Ishikawa (cell line): ENCODE results near the gene POC1B.

Experiments
- CEBPB ChIP-seq: IDR thresholded peaks from 2 replicates; pipeline ENCODE4 v1.6.1; 2012
- CREB1 ChIP-seq: IDR thresholded peaks from 2 replicates; pipeline ENCODE4 v1.6.1; 2012; ENCODE audit warnings: low read depth
- EGR1 ChIP-seq: IDR thresholded peaks from 2 replicates; pipeline ENCODE4 v1.6.1; 2012
- EP300 ChIP-seq: IDR thresholded peaks from 2 replicates; pipeline ENCODE4 v1.6.1; 2012; ENCODE audit warnings: borderline replicate concordance
- FOXM1 ChIP-seq: IDR thresholded peaks from 2 replicates; pipeline ENCODE4 v1.6.1; 2012; ENCODE audit warnings: low read depth, borderline replicate concordance
- MAX ChIP-seq: IDR thresholded peaks from 2 replicates; pipeline ENCODE4 v1.6.1; 2012
- NFIC ChIP-seq: IDR thresholded peaks from 2 replicates; pipeline ENCODE4 v1.6.1; 2012
- RAD21 ChIP-seq: IDR thresholded peaks from 2 replicates; pipeline ENCODE4 v1.6.1; 2012; ENCODE audit warnings: low read depth
- TAF1 ChIP-seq: IDR thresholded peaks from 2 replicates; pipeline ENCODE4 v1.6.1; 2012; ENCODE audit warnings: low read depth, mild to moderate bottlenecking
- TCF12 ChIP-seq: IDR thresholded peaks from 2 replicates; pipeline ENCODE4 v1.6.1; 2012; ENCODE audit warnings: low read depth
- TEAD4 ChIP-seq: IDR thresholded peaks from 2 replicates; pipeline ENCODE4 v1.6.1; 2012
- USF1 ChIP-seq: IDR thresholded peaks from 2 replicates; pipeline ENCODE4 v1.6.1; 2012
- YY1 ChIP-seq: IDR thresholded peaks from 2 replicates; pipeline ENCODE4 v1.6.1; 2012; ENCODE audit warnings: low read depth
- ZBTB7A ChIP-seq: IDR thresholded peaks from 2 replicates; pipeline ENCODE4 v1.6.1; 2012; ENCODE audit warnings: low read depth
- TF ChIP-seq, protein P1 (sequence below): IDR thresholded peaks from 2 replicates; pipeline ENCODE4 v1.6.1; 2012; ENCODE audit warnings: low read depth, mild to moderate bottlenecking

The POC1B gene

GRCh38 chr12:89486264-89486663 is 39.6 kb downstream of the POC1B start:
- TF ChIP-seq EGR1 (no peak), RAD21 (no peak), TCF12 (no peak), EP300 (no peak), MAX (no peak), ZBTB7A (no peak), NFIC (no peak), YY1 (no peak), TEAD4 (no peak), TAF1 (no peak)
- TF ChIP-seq, protein P1, sequence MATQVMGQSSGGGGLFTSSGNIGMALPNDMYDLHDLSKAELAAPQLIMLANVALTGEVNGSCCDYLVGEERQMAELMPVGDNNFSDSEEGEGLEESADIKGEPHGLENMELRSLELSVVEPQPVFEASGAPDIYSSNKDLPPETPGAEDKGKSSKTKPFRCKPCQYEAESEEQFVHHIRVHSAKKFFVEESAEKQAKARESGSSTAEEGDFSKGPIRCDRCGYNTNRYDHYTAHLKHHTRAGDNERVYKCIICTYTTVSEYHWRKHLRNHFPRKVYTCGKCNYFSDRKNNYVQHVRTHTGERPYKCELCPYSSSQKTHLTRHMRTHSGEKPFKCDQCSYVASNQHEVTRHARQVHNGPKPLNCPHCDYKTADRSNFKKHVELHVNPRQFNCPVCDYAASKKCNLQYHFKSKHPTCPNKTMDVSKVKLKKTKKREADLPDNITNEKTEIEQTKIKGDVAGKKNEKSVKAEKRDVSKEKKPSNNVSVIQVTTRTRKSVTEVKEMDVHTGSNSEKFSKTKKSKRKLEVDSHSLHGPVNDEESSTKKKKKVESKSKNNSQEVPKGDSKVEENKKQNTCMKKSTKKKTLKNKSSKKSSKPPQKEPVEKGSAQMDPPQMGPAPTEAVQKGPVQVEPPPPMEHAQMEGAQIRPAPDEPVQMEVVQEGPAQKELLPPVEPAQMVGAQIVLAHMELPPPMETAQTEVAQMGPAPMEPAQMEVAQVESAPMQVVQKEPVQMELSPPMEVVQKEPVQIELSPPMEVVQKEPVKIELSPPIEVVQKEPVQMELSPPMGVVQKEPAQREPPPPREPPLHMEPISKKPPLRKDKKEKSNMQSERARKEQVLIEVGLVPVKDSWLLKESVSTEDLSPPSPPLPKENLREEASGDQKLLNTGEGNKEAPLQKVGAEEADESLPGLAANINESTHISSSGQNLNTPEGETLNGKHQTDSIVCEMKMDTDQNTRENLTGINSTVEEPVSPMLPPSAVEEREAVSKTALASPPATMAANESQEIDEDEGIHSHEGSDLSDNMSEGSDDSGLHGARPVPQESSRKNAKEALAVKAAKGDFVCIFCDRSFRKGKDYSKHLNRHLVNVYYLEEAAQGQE: no peak

GRCh38 chr12:89484470-89484869 is 41.4 kb downstream of the POC1B start:
- TF ChIP-seq, protein P1: no peak

DNA sequence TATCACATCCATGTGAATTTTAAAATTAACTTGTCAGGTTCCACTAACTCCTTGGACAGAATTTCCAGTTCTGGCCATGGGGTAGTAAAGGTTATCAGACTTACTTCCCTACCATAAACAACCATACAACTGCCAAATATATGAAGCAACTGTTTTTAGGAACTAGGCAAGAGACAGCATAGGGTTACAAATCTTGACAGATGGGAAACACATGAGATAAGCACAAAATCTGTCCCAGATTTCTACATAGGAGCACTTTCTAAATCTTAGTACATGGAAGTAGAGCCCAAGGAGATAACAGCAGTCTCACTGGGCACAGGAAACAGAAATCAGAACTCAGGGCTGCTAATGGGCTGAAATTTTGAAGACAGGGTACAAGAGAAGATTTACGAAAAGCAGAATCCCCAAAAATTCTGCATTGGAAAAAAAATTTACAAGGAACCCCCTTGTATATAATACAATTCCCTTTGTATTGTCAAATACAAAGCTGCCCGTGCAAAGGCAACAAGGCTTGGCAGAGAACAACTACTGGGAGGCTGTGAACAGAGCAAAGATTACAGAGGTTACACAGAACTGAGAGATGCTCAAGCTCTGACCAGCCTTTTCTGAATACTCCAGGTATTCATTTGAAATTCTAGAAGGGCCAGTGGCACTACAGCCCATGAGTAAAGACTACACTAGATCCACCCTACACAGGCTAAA is 44.5 kb downstream of the POC1B start:
- TF ChIP-seq USF1 (no peak), EP300 (no peak), ZBTB7A (no peak), YY1 (no peak), FOXM1 (no peak), TAF1 (no peak), TEAD4 (no peak), NFIC (no peak), CEBPB (no peak), MAX (no peak), TCF12 (no peak), CREB1 (no peak), EGR1 (no peak), RAD21 (no peak)
- TF ChIP-seq, protein P1: no peak

DNA sequence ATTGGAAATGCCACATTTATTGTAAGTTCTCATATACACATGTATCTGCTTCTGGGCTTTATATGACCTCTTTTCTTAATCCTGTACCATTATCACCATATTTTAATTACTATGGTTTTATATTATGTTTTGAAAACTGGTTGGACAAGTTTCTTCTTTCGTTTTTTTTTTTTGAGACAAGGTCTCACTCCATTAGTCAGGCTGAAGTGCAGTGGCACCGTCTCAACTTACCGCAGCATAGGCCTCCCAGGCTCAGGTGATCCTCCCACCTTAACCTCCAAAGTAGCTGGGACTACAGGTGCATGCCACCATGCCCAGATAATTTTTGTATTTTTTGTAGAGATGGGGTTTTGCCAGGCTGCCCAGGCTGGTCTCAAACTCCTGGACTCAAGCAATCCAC is 45.9 kb downstream of the POC1B start:
- TF ChIP-seq FOXM1 (0 out of 2 replicates have a peak, but pooled peaks have one; percentile 44), RAD21 (no peak)

DNA sequence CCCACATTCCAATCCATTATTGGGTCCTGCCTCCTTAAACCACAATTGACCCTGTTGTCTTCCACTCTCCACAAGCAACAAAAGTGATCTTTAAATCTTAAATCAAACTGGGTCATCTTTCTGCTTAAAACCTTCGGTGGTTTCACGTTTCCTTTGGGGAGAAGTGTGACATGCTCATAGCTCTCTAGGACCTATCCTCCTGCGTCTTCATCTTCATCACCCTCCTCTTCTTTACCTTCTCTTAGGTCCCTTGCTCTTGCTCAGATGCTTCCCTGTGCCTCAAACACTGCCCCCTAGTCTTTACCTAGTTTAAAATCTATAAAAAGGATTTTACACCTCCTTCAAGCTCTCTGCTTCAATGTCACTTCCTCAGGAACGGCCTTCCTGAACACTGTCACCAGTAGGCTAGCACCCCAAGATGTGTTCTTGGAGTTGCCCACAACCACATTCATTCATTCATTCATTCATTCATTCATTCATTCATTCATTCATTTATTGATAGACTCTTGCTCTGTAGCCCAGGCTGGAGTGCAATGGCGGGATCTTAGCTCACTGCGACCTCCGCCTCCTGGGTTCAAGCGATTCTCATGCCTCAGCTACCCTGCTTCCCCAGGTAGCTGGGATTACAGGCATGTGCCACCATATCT is 48.1 kb downstream of the POC1B start:
- no peak for TF ChIP-seq TEAD4
- TF ChIP-seq TAF1: no peak
- no peak for TF ChIP-seq RAD21
- no peak for TF ChIP-seq EP300
- no peak for TF ChIP-seq MAX
- no peak for TF ChIP-seq ZBTB7A
- TF ChIP-seq YY1: no peak
- no peak for TF ChIP-seq NFIC
- TF ChIP-seq CREB1: no peak
- TF ChIP-seq EGR1: no peak
- TF ChIP-seq FOXM1: no peak
- no peak for TF ChIP-seq TCF12
- TF ChIP-seq USF1: no peak
- TF ChIP-seq, protein P1: no peak
- no peak for TF ChIP-seq CEBPB
